Measurements from ENCODE around the gene UBXN7.
"Not testable (repeated sequence)": the region's sequence is repeated elsewhere in the genome, so short reads cannot be mapped to it uniquely, and the experiment has no call there.

The UBXN7 gene

DNA sequence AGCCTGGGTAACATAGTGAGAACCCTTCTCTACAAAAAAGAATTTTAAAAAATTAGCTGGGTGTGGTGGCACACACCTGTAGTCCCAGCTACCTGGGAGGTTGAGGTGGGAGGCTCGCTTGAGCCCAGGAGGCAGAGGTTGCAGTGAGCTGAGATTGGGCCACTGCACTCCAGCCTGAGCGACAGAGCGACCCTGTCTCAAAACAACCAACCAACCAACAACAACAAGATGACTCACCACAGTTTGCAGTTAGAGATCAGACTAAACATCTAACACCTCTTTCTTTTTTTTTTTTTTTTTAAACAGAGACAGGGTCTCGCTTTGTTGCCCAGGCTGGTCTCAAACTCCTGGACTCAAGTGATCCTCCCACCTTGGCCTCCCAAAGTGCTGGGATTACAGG, 73.7 kb downstream of the UBXN7 start:
- H3K27ac ChIP-seq (ENCODE audit: low read length); H3K4me3 ChIP-seq (ENCODE audit: low read length); H3K4me1 ChIP-seq (ENCODE audit: control insufficient read depth, insufficient read depth, low read length); H3K9me3 ChIP-seq (ENCODE audit: control insufficient read depth, insufficient read depth, low read length); DNase-seq (ENCODE audit: low read depth, low spot score); H3K27me3 ChIP-seq (ENCODE audit: control insufficient read depth, insufficient read depth, low read length): not testable (repeated sequence)
- no CpG with 5 or more reads among the region's 4 CpGs for WGBS (ENCODE audit: insufficient coverage, insufficient read length)
- peaks cover 25% of the 10 kb centered on the region for H3K36me3 ChIP-seq (ENCODE audit: control insufficient read depth, insufficient read depth, low read length)

DNA sequence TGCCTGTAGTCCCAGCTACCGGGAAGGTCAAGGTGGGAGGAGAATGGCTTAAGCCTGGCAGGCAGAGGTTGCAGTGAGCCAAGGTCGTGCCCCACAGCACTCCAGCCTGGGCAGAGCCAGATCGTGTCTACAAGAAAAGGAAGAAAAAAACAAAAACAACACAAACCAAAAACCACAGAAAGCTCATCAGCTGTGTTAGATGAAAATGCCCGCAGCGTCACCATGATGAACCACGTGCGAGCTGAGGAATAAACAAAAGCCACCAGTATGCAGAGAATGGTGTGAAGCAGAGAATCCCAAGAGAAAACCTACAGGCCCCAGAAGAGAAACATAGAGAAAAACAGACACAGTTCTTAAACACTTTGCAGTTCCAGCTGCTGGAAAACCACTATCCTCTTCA, 74.3 kb downstream of the UBXN7 start:
- Histone ChIP-seq H3K4me1 (ENCODE audit: control insufficient read depth, insufficient read depth, low read length) (no peaks in the 10 kb centered on the region), H3K27ac (ENCODE audit: low read length) (no peak overlapping the region), H3K9me3 (ENCODE audit: control insufficient read depth, insufficient read depth, low read length) (no peaks in the 10 kb centered on the region), H3K36me3 (ENCODE audit: control insufficient read depth, insufficient read depth, low read length) (peaks cover 25% of the 10 kb centered on the region), H3K27me3 (ENCODE audit: control insufficient read depth, insufficient read depth, low read length) (no peaks in the 10 kb centered on the region), H3K4me3 (ENCODE audit: low read length) (no peak overlapping the region)
- no peak for DNase-seq (ENCODE audit: low read depth, low spot score)
- no CpG with 5 or more reads among the region's 7 CpGs for WGBS (ENCODE audit: insufficient coverage, insufficient read length)

DNA sequence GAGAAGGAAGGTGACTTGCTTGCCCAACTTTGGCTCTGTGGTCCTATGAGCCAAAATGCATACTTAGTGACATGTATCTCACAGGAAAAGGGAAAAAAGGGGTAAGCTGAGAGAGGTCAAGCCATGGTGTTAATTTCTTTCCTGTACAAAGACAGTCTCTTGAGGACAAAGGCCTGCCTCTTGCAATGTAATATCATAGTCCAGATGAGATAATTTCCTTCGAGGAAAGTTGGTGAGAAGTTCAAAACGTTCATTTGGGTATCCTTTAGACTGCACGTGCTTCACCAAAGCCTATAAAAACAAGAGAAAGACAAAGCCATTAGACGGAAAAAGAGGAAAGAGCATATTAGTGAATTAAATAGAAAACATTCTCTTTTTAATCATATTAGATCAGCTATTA, 75.7 kb downstream of the UBXN7 start:
- Histone ChIP-seq H3K36me3 (ENCODE audit: control insufficient read depth, insufficient read depth, low read length) (peaks cover 19% of the 10 kb centered on the region), H3K9me3 (ENCODE audit: control insufficient read depth, insufficient read depth, low read length) (no peaks in the 10 kb centered on the region), H3K4me3 (ENCODE audit: low read length) (no peak overlapping the region), H3K27me3 (ENCODE audit: control insufficient read depth, insufficient read depth, low read length) (no peaks in the 10 kb centered on the region), H3K4me1 (ENCODE audit: control insufficient read depth, insufficient read depth, low read length) (no peaks in the 10 kb centered on the region), H3K27ac (ENCODE audit: low read length) (no peak overlapping the region)
- no peak for DNase-seq (ENCODE audit: low read depth, low spot score)
- WGBS (ENCODE audit: insufficient coverage, insufficient read length) = no CpG with 5 or more reads among the region's 4 CpGs

DNA sequence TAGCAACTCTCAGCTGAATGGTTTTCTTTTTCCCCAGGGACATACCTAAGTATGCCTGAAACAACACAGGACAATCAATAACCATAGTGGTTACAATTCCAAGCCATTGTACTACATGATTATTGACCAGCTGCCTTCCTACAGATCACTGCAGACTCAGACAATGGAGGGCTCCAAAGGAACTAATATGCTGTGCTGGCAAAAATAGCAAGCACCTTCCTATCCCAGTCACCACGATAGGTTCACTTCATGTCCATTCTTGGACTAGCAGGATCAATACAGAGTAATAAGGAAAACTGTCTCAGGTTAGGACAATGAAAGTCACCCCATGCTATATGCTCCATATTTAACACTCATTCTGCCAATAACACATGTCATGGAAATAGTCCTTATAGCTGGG, 76.6 kb downstream of the UBXN7 start:
- Histone ChIP-seq H3K4me1 (ENCODE audit: control insufficient read depth, insufficient read depth, low read length) (no peaks in the 10 kb centered on the region), H3K4me3 (ENCODE audit: low read length) (no peak overlapping the region), H3K27ac (ENCODE audit: low read length) (no peak overlapping the region), H3K9me3 (ENCODE audit: control insufficient read depth, insufficient read depth, low read length) (no peaks in the 10 kb centered on the region), H3K27me3 (ENCODE audit: control insufficient read depth, insufficient read depth, low read length) (no peaks in the 10 kb centered on the region), H3K36me3 (ENCODE audit: control insufficient read depth, insufficient read depth, low read length) (peaks cover 19% of the 10 kb centered on the region)
- no CpG with 5 or more reads among the region's 1 CpG for WGBS (ENCODE audit: insufficient coverage, insufficient read length)
- no peak for DNase-seq (ENCODE audit: low read depth, low spot score)

DNA sequence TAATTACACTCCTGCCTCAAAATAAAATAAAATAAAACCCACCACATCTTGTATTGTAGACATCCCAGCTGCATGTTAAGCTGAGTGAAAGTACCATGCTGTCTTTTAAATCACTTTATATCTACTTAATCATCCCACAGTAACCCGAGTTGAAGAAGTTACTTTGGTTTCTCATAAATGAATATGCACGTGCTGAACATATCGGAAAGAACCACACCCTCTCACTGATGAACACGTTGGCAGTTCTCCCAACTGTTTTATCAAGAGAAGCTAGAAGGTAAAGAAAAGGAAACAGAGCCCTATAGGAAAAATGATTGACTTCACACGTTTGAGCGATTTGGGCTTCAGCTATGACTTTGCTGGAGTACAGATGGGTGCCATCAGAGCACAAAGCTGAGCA, 78.1 kb downstream of the UBXN7 start:
- H3K36me3 ChIP-seq (ENCODE audit: control insufficient read depth, insufficient read depth, low read length) = peaks cover 19% of the 10 kb centered on the region
- H3K4me1 ChIP-seq (ENCODE audit: control insufficient read depth, insufficient read depth, low read length) = no peaks in the 10 kb centered on the region
- H3K4me3 ChIP-seq (ENCODE audit: low read length) = no peak overlapping the region
- no peaks in the 10 kb centered on the region for H3K27me3 ChIP-seq (ENCODE audit: control insufficient read depth, insufficient read depth, low read length)
- WGBS (ENCODE audit: insufficient coverage, insufficient read length) = no CpG with 5 or more reads among the region's 6 CpGs
- DNase-seq (ENCODE audit: low read depth, low spot score) = no peak
- no peak overlapping the region for H3K27ac ChIP-seq (ENCODE audit: low read length)
- no peaks in the 10 kb centered on the region for H3K9me3 ChIP-seq (ENCODE audit: control insufficient read depth, insufficient read depth, low read length)

DNA sequence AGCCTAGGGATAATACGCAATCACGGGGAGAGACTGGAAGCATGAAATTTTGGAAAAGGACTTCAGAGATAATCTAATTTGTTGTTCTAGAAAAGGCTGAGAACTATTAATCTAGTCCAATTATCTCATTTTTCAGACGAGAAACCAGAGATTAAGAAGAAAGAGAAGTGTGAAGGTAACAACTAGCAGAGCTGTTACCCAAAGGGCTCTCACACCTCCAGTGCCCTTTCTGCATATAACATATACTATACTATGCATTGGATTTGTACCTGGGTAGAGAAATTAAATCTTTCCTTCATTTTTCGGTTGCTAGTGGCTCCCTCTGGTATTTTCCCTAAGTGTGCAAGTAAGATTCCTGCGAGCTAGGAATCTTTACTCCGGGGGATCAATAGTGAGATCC, 80.7 kb downstream of the UBXN7 start:
- no peak for DNase-seq (ENCODE audit: low read depth, low spot score)
- peaks cover 10% of the 10 kb centered on the region; the same call in 1 of the 2 replicates for H3K36me3 ChIP-seq (ENCODE audit: control insufficient read depth, insufficient read depth, low read length)

DNA sequence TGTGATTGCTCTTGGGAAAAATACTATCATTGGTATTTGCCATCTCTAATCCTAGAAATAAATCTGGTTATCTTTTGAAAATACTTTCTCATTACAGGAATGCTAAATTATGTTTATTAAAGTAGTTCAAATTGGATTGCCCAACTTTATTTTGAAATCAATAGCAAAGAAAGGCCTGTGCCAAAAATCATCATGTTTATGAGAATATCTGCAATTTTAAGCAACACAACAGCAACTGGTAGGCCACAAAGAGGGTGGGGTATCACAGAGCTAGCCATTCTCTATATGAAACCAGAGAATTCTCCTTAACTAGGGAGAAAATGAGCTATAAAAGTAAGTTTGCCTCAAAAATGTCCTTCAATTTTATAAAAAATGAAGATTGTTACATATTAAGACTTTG, 82.2 kb downstream of the UBXN7 start:
- H3K4me3 ChIP-seq (ENCODE audit: low read length) = no peak overlapping the region
- DNase-seq (ENCODE audit: low read depth, low spot score) = no peak
- no peaks in the 10 kb centered on the region for H3K9me3 ChIP-seq (ENCODE audit: control insufficient read depth, insufficient read depth, low read length)
- peaks cover 2% of the 10 kb centered on the region; the same call in 1 of the 2 replicates for H3K4me1 ChIP-seq (ENCODE audit: control insufficient read depth, insufficient read depth, low read length)
- no peaks in the 10 kb centered on the region; the same call in 1 of the 2 replicates for H3K36me3 ChIP-seq (ENCODE audit: control insufficient read depth, insufficient read depth, low read length)
- no peaks in the 10 kb centered on the region for H3K27me3 ChIP-seq (ENCODE audit: control insufficient read depth, insufficient read depth, low read length)
- no peak overlapping the region for H3K27ac ChIP-seq (ENCODE audit: low read length)

More for the DNA sequence above, 80.7 kb downstream of the UBXN7 start:
- no peak overlapping the region for H3K27ac ChIP-seq (ENCODE audit: low read length)
- H3K9me3 ChIP-seq (ENCODE audit: control insufficient read depth, insufficient read depth, low read length) = no peaks in the 10 kb centered on the region
- WGBS (ENCODE audit: insufficient coverage, insufficient read length) = no CpG with 5 or more reads among the region's 6 CpGs
- H3K4me1 ChIP-seq (ENCODE audit: control insufficient read depth, insufficient read depth, low read length) = no peaks in the 10 kb centered on the region
- H3K27me3 ChIP-seq (ENCODE audit: control insufficient read depth, insufficient read depth, low read length) = no peaks in the 10 kb centered on the region
- no peak overlapping the region for H3K4me3 ChIP-seq (ENCODE audit: low read length)

DNA sequence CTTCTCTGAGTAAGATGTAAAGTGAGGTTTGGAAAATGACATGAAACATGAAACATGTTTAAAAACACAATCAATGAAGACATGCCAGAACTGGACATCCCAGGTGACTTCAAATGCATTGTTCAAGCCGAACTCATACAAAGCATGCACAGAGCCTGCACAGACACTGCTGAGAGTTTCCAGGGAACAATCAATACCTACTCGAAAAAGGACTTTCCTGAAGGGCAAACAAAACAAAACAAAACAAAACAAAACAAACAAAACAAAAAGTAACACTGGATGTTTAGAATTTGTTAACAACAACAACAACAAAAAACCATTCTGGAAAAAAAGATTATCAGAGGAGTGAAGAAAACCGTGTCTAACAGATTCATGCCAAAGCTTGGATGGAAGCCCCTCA, 83.5 kb downstream of the UBXN7 start:
- H3K4me1 ChIP-seq (ENCODE audit: control insufficient read depth, insufficient read depth, low read length) = peaks cover 2% of the 10 kb centered on the region; the same call in 1 of the 2 replicates
- no peak overlapping the region for H3K4me3 ChIP-seq (ENCODE audit: low read length)
- no peak overlapping the region for H3K27ac ChIP-seq (ENCODE audit: low read length)
- WGBS (ENCODE audit: insufficient coverage, insufficient read length) = no CpG with 5 or more reads among the region's 3 CpGs
- DNase-seq (ENCODE audit: low read depth, low spot score) = no peak
- H3K9me3 ChIP-seq (ENCODE audit: control insufficient read depth, insufficient read depth, low read length) = no peaks in the 10 kb centered on the region
- H3K36me3 ChIP-seq (ENCODE audit: control insufficient read depth, insufficient read depth, low read length) = no peaks in the 10 kb centered on the region; the same call in 1 of the 2 replicates
- no peaks in the 10 kb centered on the region for H3K27me3 ChIP-seq (ENCODE audit: control insufficient read depth, insufficient read depth, low read length)

DNA sequence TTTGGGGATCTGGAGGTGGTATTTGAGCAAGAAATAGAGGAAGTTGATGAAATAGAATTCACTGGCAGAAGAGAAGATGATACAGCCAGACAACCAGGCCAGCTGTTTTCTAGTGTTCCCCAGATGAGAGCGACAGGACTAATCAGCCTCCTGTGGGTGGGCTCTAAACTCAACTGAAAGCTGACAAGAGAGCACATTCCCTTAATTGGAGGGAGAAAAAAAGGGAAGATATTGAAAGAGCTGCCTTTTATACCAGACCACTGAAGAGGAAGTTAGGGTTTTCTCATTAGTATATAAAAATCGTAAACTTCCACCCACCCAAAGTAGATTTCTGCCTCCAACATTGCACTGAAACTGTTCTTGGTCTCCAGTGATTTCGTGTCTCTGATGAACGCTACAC, 87.6 kb downstream of the UBXN7 start:
- no peak overlapping the region for H3K27ac ChIP-seq (ENCODE audit: low read length)
- WGBS (ENCODE audit: insufficient coverage, insufficient read length) = no CpG with 5 or more reads among the region's 4 CpGs
- no peaks in the 10 kb centered on the region; the same call in 1 of the 2 replicates for H3K36me3 ChIP-seq (ENCODE audit: control insufficient read depth, insufficient read depth, low read length)
- DNase-seq (ENCODE audit: low read depth, low spot score) = no peak
- no peaks in the 10 kb centered on the region for H3K27me3 ChIP-seq (ENCODE audit: control insufficient read depth, insufficient read depth, low read length)
- H3K4me1 ChIP-seq (ENCODE audit: control insufficient read depth, insufficient read depth, low read length) = peaks cover 2% of the 10 kb centered on the region; the same call in 1 of the 2 replicates
- no peaks in the 10 kb centered on the region for H3K9me3 ChIP-seq (ENCODE audit: control insufficient read depth, insufficient read depth, low read length)
- H3K4me3 ChIP-seq (ENCODE audit: low read length) = no peak overlapping the region

DNA sequence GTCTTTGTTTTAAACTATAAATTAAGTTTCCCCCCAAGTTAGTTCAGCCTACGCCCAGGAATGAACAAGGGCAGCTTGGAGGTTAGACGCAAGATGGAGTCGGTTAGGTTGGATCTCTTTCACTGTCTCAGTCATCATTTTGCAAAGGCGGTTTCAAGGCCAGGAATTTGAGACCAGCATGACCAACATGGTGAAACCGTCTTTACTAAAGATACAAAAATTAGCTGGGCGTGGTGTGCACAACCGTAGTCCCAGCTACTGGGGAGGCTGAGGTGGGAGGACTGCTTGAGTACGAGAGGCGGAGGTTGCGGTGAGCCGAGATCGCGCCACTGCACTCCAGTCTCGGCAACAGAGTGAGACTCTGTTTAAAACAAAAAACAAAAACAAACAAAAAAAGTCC, 88.3 kb downstream of the UBXN7 start:
- not testable (repeated sequence) for DNase-seq (ENCODE audit: low read depth, low spot score); H3K27me3 ChIP-seq (ENCODE audit: control insufficient read depth, insufficient read depth, low read length); H3K9me3 ChIP-seq (ENCODE audit: control insufficient read depth, insufficient read depth, low read length); H3K4me3 ChIP-seq (ENCODE audit: low read length); H3K36me3 ChIP-seq (ENCODE audit: control insufficient read depth, insufficient read depth, low read length); H3K4me1 ChIP-seq (ENCODE audit: control insufficient read depth, insufficient read depth, low read length); H3K27ac ChIP-seq (ENCODE audit: low read length)
- no CpG with 5 or more reads among the region's 14 CpGs for WGBS (ENCODE audit: insufficient coverage, insufficient read length)

DNA sequence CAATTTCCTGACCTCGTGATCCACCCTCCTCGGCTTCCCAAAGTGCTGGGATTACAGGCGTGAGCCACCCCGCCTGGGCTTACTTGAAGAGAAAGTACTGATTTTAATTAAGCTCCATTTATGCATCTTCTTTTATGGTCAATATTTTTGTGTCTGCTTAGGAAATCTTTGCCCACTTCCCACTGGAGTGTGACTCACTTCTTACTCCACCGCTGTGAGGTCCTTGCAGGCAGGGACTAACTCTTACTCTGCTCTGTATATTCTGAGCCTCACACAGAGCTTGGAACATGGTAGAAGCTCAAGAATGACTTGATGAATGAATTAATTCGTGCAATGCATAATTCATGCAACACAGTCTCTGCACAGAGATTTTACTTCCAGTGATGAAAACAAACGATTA, 91.1 kb downstream of the UBXN7 start:
- H3K27me3 ChIP-seq (ENCODE audit: control insufficient read depth, insufficient read depth, low read length) = no peaks in the 10 kb centered on the region
- no peak overlapping the region for H3K4me3 ChIP-seq (ENCODE audit: low read length)
- H3K9me3 ChIP-seq (ENCODE audit: control insufficient read depth, insufficient read depth, low read length) = no peaks in the 10 kb centered on the region
- DNase-seq (ENCODE audit: low read depth, low spot score) = no peak
- no peak overlapping the region for H3K27ac ChIP-seq (ENCODE audit: low read length)
- no peaks in the 10 kb centered on the region; the same call in 1 of the 2 replicates for H3K36me3 ChIP-seq (ENCODE audit: control insufficient read depth, insufficient read depth, low read length)
- H3K4me1 ChIP-seq (ENCODE audit: control insufficient read depth, insufficient read depth, low read length) = peaks cover 2% of the 10 kb centered on the region; the same call in 1 of the 2 replicates
- no CpG with 5 or more reads among the region's 7 CpGs for WGBS (ENCODE audit: insufficient coverage, insufficient read length)
